Measurements from ENCODE around the gene LOC101059915.
"Not testable (repeated sequence)": the region's sequence is repeated elsewhere in the genome, so short reads cannot be mapped to it uniquely, and the experiment has no call there.

Gene LOC101059915

GRCh38 chrX:71640002-71640401 is 27.3 kb upstream of the LOC101059915 start:
- no peak for DNase-seq (ENCODE audit: low read depth in 2 of 2)

DNA sequence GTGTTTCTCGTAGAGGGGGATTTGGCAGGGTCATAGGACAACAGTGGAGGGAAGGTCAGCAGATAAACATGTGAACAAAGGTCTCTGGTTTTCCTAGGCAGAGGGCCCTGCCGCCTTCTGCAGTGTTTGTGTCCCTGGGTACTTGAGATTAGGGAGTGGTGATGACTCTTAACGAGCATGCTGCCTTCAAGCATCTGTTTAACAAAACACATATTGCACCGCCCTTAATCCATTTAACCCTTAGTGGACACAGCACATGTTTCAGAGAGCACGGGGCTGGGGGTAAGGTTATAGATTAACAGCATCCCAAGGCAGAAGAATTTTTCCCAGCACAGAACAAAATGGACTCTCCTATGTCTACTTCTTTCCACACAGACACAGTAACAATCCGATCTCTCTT is 22.9 kb upstream of the LOC101059915 start:
- not testable (repeated sequence) for DNase-seq (ENCODE audit: low read depth in 2 of 2)

DNA sequence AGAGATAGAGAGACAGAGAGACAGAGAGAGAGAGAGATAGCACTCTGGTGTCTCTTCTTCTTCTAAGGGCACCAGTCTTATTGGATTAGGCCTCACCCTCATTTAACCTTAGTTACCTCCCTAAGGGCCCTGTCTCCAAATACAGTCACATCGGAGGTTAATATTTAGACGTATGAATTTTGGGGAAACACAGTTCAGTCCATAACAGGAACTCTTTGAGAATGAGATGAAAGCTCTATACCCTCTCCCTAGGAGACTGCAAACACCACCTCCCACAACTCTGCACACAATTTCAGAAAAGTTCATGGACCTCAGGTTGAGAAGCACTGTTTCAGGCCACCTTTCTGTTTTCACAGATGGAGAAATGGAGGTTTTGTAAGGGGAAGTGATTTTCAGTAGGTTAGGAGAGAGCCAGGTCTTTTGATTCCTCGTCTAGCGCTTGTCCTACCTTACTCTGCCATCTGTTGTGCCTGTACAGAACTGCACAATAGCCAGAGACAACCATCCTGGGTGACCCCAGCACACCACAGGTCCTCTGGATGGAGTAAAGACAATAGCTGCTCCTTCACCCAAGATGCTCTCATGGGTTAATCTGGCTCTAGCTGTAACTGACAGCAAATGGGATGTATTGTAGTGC is 16.9 kb upstream of the LOC101059915 start:
- no peak for DNase-seq (ENCODE audit: low read depth in 2 of 2)

- peak in 1 of 2 donors; percentile 28 for DNase-seq (ENCODE audit: low read depth in 2 of 2)
Measured at GRCh38 chrX:71652405-71652804, 14.9 kb upstream of the LOC101059915 start.

GRCh38 chrX:71653344-71653743 is 14.0 kb upstream of the LOC101059915 start:
- no peak for DNase-seq (ENCODE audit: low read depth in 2 of 2)

GRCh38 chrX:71657267-71657666 is 10.1 kb upstream of the LOC101059915 start:
- DNase-seq (ENCODE audit: low read depth in 2 of 2): no peak

GRCh38 chrX:71659342-71659741 is 8.0 kb upstream of the LOC101059915 start:
- no peak for DNase-seq (ENCODE audit: low read depth in 2 of 2)

DNA sequence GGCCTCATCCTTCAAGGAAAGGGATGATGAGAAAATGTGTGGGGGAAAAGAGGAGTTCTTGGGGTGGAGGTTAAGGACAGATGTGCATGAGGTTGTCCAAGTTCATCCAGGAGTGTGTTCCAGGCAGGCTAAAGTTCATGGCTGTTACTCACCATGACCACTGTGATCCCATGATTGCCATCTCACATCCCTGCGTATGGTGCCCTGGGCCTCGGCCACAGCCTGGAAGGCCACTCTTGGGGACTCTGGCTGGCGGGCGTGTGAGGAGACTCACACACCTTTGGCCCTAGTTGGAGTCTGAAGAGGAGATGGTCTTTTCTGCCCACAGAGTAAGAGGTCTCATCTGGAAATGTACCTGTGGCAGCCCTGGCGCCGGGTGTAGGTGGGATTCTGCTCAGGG is 7.4 kb upstream of the LOC101059915 start:
- no peak for DNase-seq (ENCODE audit: low read depth in 2 of 2)

DNA sequence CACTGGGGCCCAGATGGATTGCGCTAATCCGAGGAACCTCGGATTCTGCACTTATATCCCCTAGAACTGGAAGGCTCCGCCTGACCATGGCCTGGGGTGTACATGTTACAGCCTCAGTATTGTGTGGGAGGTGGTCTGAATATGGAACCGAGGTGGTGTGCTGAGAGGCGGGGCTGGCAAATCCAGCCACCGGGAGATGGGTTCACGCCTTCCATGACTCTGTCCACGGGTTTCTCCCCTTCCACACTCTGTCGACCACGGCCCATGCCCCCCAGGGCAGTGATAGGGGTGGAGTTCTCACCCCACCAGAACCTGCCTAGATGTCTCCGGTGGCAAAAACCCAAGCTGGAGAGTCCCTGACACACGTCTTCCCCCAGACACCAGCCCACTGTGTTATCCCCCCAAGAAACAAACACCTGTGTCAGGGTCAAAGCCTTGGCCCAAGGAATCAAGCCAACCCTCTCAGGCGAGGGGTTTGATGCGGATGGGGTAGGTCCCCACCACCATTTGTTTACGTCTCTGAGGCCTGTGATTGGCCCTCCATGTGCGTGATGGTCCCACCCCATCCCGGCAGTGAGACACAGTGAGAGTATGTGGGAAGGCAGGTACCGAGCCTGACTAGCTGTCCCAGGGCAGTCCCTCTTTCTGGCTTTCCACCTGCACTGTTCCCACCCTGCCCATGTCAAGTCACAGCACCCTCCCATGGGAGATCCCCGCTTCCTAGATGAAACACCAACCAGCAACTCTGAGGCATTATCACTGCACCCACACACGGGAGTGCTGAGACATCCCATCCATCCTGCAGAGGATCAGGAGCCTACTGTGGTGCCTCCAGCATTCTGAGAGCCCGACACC is 6.6 kb upstream of the LOC101059915 start:
- no peak for DNase-seq (ENCODE audit: low read depth in 2 of 2)

DNA sequence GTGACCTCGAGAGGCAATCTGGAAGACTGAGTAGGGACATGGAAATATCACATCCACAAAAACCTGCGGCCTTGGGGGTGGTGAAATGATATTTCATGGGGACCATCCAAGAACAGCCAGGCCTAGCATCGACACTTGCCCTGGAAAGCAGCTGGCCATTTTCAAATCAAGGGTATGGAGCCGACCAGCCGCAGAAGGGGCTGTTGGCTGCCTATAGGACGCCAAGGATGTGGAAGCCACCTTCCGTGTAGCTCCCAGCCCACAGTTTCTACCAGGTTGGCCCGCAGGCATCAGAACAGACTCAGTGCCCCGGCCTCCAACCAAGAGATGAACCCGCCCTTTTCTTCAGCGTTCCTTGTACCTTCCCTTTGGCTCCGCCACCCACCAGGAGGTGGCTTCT is 5.4 kb upstream of the LOC101059915 start:
- no peak for DNase-seq (ENCODE audit: low read depth in 2 of 2)

DNA sequence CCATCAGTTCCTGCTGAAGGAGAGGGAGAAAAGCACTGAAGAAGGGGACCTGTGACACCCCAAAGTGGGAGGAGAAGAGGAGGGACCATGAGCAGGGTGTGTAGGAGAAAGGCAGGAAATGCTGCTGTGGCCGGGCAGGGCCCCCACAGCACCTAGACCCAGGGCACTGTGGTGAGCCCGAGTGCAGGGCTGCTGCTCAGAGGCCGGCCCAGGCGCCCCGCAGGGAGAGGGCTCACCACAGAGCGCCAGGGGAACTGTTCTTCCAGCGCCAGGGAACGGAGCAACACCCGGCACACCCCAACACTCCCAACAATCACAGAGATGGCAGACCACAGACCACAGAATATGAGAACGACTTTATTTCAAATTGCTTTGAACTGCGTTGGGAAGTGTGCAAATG is 4.7 kb upstream of the LOC101059915 start:
- DNase-seq (ENCODE audit: low read depth in 2 of 2): not testable (repeated sequence)

DNA sequence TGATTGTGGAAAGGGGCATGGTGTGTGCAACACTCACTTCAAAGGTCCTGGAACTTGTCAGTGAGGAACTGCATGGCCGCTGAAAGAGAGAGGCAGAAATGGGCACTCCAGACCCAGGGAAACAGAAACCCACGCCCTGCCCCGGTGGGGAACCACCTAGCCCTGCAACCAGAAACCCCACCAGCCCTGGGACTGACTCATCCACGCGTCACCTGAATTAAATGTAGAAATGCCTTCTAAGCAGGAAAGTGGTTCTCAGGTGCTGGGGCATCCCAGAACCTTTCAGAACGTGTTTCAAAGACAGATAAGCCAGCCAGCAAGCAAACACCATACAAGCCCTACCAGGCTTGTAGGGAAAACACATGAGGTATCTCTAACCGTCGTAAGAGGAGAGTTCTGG is 4.1 kb upstream of the LOC101059915 start:
- peak in 1 of 2 donors; percentile 21 for DNase-seq (ENCODE audit: low read depth in 2 of 2)

DNA sequence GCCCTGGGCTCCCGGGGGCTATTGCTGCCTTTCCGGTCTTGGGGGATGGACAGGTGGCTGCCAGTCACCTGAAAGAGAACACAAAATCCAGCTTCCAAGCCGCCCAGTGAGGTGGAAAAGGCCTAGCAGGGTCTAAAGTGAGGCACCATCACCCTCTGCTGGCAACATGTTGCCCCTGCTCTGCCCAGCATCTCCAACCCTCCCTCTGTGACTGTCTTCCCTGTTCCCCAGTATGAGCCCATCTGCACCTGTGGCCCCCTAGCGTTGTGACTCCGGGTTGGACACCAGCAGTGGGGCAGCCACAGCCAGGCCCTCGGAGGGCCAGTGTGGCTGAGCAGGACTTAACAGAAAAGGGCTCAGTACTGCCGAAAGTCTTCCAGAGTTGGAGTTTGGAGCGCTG is 3.1 kb upstream of the LOC101059915 start:
- DNase-seq (ENCODE audit: low read depth in 2 of 2): not testable (repeated sequence)

DNA sequence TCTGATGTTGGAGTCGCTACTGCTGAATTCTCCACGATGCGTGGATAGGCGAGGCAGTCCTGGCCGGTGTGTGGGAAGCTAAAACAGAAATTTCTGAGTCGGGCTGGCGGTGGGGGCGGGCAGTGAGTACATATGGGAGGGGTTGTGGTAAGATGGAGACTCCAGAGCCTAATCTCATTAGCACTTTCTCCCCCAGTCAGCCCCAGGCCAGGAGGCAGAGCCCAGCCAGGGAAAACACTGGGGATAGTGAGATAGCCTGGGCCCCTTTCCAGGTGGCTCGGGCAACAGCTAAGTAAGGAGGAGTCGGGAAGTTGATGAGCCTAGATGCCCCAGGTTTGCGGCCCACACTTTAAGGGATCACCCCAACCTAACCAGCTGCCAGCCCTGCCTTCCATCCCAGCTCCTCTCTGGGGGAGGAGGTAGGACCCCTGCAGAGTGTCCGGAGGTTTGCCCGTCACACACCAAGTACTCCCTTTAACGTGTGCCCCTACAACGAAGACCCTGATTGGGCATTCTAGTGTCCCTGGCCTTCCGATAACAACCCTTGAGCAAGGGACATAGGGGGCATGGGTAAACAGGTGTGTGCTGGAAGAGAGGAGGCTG is 2.4 kb upstream of the LOC101059915 start:
- no peak for DNase-seq (ENCODE audit: low read depth in 2 of 2)

DNA sequence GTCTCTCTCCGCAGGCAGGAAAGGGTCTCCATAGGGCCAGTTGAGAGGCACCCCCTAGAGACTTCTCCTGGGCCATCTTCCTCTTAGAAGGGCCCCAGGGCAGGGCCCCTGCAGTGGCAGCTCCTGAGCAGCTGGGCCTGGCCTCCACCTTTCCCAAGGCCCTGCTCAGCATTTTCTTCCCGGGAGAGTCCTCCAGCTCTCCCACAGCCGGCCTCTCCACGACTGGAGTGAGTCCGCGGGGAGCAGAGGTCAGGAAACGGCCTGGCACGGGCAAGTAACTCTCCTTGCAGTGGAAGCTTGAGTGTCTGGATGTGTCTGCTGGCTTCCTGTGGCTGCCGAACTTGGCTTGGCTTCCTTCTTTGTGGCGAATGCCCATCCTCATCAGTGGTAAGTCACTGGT is 1.6 kb upstream of the LOC101059915 start:
- DNase-seq (ENCODE audit: low read depth in 2 of 2): no peak

DNA sequence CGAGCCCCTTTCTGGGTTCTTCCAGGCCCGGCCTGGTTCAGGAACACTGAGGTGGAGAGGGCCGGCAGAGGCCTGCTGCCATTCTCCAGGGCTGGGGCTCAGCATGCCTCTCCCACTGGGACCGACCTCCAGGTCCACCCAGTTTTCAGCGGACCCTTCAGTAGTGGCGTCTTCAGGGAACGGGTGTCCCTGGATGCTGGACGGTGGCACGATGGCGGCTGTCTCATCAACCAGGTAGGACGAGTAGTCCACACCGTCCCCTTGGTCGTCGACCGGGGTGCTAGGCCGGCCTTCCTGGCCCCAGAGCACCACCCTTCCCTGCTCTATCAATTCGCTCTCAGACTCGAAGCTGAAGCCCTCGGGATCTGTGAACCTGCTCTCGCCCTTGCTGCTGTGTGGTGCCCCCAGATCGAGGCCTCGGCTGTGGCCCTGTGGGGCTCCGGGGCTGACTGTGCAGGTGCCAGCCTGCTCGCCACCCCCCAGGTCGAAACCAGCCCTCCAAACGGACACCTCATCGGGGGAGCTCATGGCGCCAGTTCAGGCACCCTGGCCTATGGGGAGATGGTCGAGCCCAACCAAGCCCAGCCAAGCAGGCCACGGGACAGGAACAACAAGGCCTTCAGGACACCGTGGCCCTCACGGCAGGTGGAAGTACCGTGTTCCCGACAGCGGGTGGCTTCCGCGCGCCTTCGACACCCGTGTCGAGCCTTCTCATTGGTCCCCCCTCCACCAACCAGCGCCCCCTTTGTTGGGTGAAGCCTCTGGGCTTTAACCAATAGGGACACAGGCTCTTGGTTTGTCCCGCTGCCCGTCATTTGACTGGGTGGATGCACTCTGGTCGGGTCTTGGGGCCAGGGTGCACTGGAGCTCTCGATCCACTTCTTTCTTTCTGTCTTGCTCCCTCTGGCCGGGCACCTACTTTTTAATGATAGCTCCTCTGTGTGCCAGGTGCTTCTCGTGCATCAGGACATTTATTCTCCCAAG is 814 bp upstream of the LOC101059915 start:
- no peak for DNase-seq (ENCODE audit: low read depth in 2 of 2)

- no peak for DNase-seq (ENCODE audit: low read depth in 2 of 2)
Measured at GRCh38 chrX:71668248-71668595, 876 bp downstream of the LOC101059915 start.

- no peak for DNase-seq (ENCODE audit: low read depth in 2 of 2)
Measured at GRCh38 chrX:71669492-71669891, 2.1 kb downstream of the LOC101059915 start.

DNA sequence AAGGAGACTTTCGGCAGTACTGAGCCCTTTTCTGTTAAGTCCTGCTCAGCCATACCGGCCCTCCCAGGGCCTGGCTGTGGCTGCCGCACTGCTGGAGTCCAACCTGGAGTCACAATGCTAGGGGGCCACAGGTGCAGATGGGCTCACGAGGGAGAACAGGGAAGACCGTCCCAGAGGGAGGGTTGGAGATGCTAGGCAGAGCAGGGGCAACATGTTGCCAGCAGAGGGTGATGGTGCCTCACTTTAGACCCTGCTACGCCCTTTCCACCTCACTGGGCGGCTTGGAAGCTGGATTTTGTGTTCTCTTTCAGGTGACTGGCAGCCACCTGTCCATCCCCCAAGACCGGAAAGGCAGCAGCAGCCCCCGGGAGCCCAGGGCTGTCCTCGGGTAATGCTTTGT is 2.6 kb downstream of the LOC101059915 start:
- DNase-seq (ENCODE audit: low read depth in 2 of 2): not testable (repeated sequence)

GRCh38 chrX:71671043-71671780 is 3.9 kb downstream of the LOC101059915 start:
- DNase-seq (ENCODE audit: low read depth in 2 of 2): peak in 1 of 2 donors; percentile 45

- no peak for DNase-seq (ENCODE audit: low read depth in 2 of 2)
Measured at GRCh38 chrX:71671938-71672337, 4.6 kb downstream of the LOC101059915 start.

Measured in stimulated activated CD4-positive, alpha-beta T cell treated with anti-CD3 and anti-CD28 coated beads, Interleukin-1b, Interleukin-23, amount 100 ng/mL, for 1 hour (primary cell).